Muscle of leg (tissue), 16 donors: Measurements from ENCODE around the gene PANK3. TPM values are rescaled to one million over a fixed set of nuclear protein-coding genes. Genes with fewer than 3 reads are reported as not detected.

Experiments used
- DNase-seq: peaks from one replicate; pipeline ENCODE4 v3.0.0; 2013
- H3K27ac ChIP-seq: one replicate; pipeline ENCODE4 v1.5.1; 2013; ENCODE audit warnings: mild to moderate bottlenecking, low read length, control low read depth
- H3K27me3 ChIP-seq: one replicate; pipeline ENCODE4 v1.6.1; 2013; ENCODE audit warnings: low read length; ENCODE audit not compliant: control insufficient read depth, insufficient read depth
- H3K36me3 ChIP-seq: one replicate; pipeline ENCODE4 v1.6.1; 2013; ENCODE audit warnings: low read length; ENCODE audit not compliant: control insufficient read depth, insufficient read depth
- H3K4me1 ChIP-seq: one replicate; pipeline ENCODE4 v1.6.1; 2013; ENCODE audit warnings: low read length; ENCODE audit not compliant: control insufficient read depth, insufficient read depth
- H3K4me3 ChIP-seq: one replicate; pipeline ENCODE4 v1.5.1; 2013; ENCODE audit warnings: low read length, control low read depth
- H3K9me3 ChIP-seq: replicated peaks from 2 replicates; pipeline ENCODE4 v1.6.1; 2013; ENCODE audit warnings: low read depth, low read length; ENCODE audit not compliant: control insufficient read depth
- WGBS: methylation state at CpG from one replicate; pipeline ENCODE4 v1.1.5; 2013; ENCODE audit warnings: missing lambda C conversion rate; ENCODE audit not compliant: insufficient coverage; 5-methylcytosine and 5-hydroxymethylcytosine counted together
- long read RNA-seq, 11 donors: transcript quantifications; one replicate each; lab custom pipeline, GENCODE V29; 2026
- polyA plus RNA-seq, 8 donors: library from polyadenylated mRNA; unstranded; fragments of 120-200 nt; gene quantifications; one replicate each; pipeline versions ENCODE4 v1.2.1 to v1.2.3, GENCODE V29; 2013; ENCODE audit warnings: inconsistent platforms in 1 of 8, low replicate concordance in 1 of 8; ENCODE audit not compliant: insufficient read length in 8 of 8, insufficient read depth in 1 of 8
- total RNA-seq: library from RNA; stranded (reverse); fragments of 120-200 nt; gene quantifications from one replicate; pipeline ENCODE4 v1.2.4, GENCODE V29; 2013

Gene PANK3
- total RNA-seq (42.5 TPM), polyA plus RNA-seq (10 to 100 TPM; 21.4 to 40.9 (median 35.9) TPM)
- long read RNA-seq, donor 1, full-length matches to known transcripts = 4 of 2,280 reads
- long read RNA-seq, donor 1, partial matches to known transcripts = 2,276 of 2,280 reads
- long read RNA-seq, donor 1, other reads (novel, unspliced or antisense) = 0 of 2,280 reads
- long read RNA-seq, donor 2, full-length matches to known transcripts = 1 of 1 reads
- long read RNA-seq, donor 2, partial matches to known transcripts = 0 of 1 reads
- long read RNA-seq, donor 2, other reads (novel, unspliced or antisense) = 0 of 1 reads
- long read RNA-seq, donor 3, full-length matches to known transcripts = 8 of 111 reads
- long read RNA-seq, donor 3, partial matches to known transcripts = 103 of 111 reads
- long read RNA-seq, donor 3, other reads (novel, unspliced or antisense) = 0 of 111 reads
- long read RNA-seq, donor 4, full-length matches to known transcripts = 3 of 3 reads
- long read RNA-seq, donor 4, partial matches to known transcripts = 0 of 3 reads
- long read RNA-seq, donor 4, other reads (novel, unspliced or antisense) = 0 of 3 reads
- long read RNA-seq, donor 5, full-length matches to known transcripts = 13 of 9,695 reads
- long read RNA-seq, donor 5, partial matches to known transcripts = 9,682 of 9,695 reads
- long read RNA-seq, donor 5, other reads (novel, unspliced or antisense) = 0 of 9,695 reads
- long read RNA-seq, donor 6, full-length matches to known transcripts = 6 of 6 reads
- long read RNA-seq, donor 6, partial matches to known transcripts = 0 of 6 reads
- long read RNA-seq, donor 6, other reads (novel, unspliced or antisense) = 0 of 6 reads
- long read RNA-seq, donor 7, full-length matches to known transcripts = 8 of 100 reads
- long read RNA-seq, donor 7, partial matches to known transcripts = 0 of 100 reads
- long read RNA-seq, donor 7, other reads (novel, unspliced or antisense) = 92 of 100 reads
- long read RNA-seq, donor 8, full-length matches to known transcripts = 3 of 3 reads
- long read RNA-seq, donor 8, partial matches to known transcripts = 0 of 3 reads
- long read RNA-seq, donor 8, other reads (novel, unspliced or antisense) = 0 of 3 reads
- long read RNA-seq, donor 9, full-length matches to known transcripts = 5 of 5 reads
- long read RNA-seq, donor 9, partial matches to known transcripts = 0 of 5 reads
- long read RNA-seq, donor 9, other reads (novel, unspliced or antisense) = 0 of 5 reads
- long read RNA-seq, donor 10, full-length matches to known transcripts = 6 of 114 reads
- long read RNA-seq, donor 10, partial matches to known transcripts = 62 of 114 reads
- long read RNA-seq, donor 10, other reads (novel, unspliced or antisense) = 46 of 114 reads
- long read RNA-seq, donor 11, full-length matches to known transcripts = 5 of 5 reads
- long read RNA-seq, donor 11, partial matches to known transcripts = 0 of 5 reads
- long read RNA-seq, donor 11, other reads (novel, unspliced or antisense) = 0 of 5 reads

DNA sequence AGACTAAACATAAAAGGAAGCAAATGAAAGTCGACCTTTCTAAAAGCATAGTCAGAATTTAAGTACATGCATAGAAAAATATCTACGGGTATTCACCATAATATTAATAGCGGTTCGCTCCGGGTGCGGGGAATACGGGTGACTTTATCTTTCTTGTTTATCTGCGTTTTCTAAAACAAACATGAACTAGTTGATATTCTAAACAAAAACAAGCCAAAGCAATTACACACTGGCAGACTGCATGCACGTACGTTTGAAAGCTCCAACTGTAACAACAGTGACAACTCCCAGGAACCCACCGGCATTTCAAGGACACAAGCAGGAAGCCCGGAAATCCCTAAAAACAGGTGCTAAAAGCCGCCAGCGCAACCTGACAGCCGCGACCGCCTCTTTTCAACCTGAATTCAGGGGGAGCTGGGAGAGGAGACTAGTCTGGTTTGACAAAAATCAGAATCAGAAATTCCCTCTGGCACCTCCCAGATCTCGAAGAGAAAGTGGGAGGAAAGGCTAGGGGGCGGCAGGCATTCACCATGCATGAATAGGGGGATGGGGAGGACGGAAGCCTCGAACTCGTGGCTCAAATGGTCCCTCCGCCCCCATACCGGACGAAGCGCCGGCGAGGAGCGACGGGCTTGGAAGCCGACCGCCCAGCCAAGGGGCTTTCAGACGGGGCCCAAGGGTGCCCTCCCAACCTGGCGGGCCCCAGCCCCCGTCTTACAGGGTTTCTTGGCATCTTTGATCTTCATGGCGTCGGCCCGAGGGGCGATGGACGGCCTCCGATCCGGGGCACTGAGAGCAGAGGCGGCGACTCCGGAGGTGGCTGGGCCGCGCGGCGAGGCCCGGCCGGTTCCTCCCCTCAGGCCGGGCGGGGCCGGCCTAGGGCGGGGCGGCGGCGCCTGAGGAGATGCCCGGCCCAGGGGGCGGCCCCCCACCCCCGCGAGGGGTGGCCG, at the start of gene PANK3:
Gene PANK3, minus strand, starts transcription at position 831 of the 950 bp plus-strand sequence. Its CDS starts 85 bp downstream, at position 746.
- peak within 1 kb of the TSS; percentile 99 for H3K4me3 ChIP-seq
- H3K27me3 ChIP-seq = no peaks in the 10 kb centered on the region
- H3K36me3 ChIP-seq = no peaks in the 10 kb centered on the region
- H3K27ac ChIP-seq = peak within 1 kb of the TSS; percentile 98
- H3K4me1 ChIP-seq = peaks cover 6% of the 10 kb centered on the region
- under 1% methylated on average over 40 of the region's 63 CpGs for WGBS
- DNase-seq = no peak
- H3K9me3 ChIP-seq = no peaks in the 10 kb centered on the region

DNA sequence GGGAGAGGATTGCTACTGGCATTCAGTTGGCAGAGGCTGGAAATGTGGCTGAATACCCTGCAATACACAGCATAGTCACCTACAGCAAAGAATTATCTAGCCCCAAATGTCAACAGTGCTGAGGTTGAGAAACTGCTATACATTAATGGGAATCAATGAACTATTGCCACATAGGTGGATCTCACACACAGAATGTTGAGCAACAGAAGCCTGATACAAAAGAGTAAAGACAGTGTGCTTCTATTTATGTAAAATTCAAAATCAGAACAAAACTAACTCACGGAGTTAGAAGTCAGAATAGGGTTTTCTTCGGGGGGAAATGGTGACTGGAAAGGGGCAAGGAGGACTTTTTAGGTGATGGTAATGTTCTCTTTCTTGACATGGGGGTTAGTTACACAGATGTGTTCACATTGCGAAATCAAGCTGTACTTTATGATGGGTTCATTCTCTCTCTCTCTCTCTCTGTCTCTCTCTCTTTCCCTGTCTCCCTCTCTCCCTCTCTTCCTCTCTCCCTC, 45.7 kb upstream of the PANK3 start:
- no peak for DNase-seq
- Histone ChIP-seq H3K36me3 (no peaks in the 10 kb centered on the region), H3K4me1 (no peaks in the 10 kb centered on the region), H3K4me3 (no peak overlapping the region), H3K27me3 (no peaks in the 10 kb centered on the region), H3K9me3 (no peaks in the 10 kb centered on the region), H3K27ac (no peak overlapping the region)
- WGBS = 83% methylated on average over 1 of the region's 3 CpGs

- no peaks in the 10 kb centered on the region for H3K9me3 ChIP-seq
- no peak overlapping the region for H3K27ac ChIP-seq
- no peak overlapping the region for H3K4me3 ChIP-seq
- H3K4me1 ChIP-seq = no peaks in the 10 kb centered on the region
- H3K27me3 ChIP-seq = no peaks in the 10 kb centered on the region
- no peaks in the 10 kb centered on the region for H3K36me3 ChIP-seq
- no CpG with 5 or more reads among the region's 1 CpG for WGBS
- no peak for DNase-seq
Measured at GRCh38 chr5:168620807-168621206, 41.6 kb upstream of the PANK3 start.

- H3K36me3 ChIP-seq = no peaks in the 10 kb centered on the region
- DNase-seq = no peak
- H3K27ac ChIP-seq = no peak overlapping the region
- no peak overlapping the region for H3K4me3 ChIP-seq
- no peaks in the 10 kb centered on the region for H3K4me1 ChIP-seq
- 89% methylated on average over 8 of the region's 10 CpGs for WGBS
- H3K27me3 ChIP-seq = no peaks in the 10 kb centered on the region
- no peaks in the 10 kb centered on the region for H3K9me3 ChIP-seq
Measured at GRCh38 chr5:168614661-168615060, 35.5 kb upstream of the PANK3 start.

- no peak for DNase-seq
- WGBS = 50% methylated on average over 1 of the region's 1 CpG
- H3K4me3 ChIP-seq = no peak overlapping the region
Measured at GRCh38 chr5:168613996-168614395, 34.8 kb upstream of the PANK3 start.

GRCh38 chr5:168613396-168613795, 34.2 kb upstream of the PANK3 start:
- Histone ChIP-seq H3K27ac (no peak overlapping the region), H3K27me3 (no peaks in the 10 kb centered on the region), H3K4me3 (no peak overlapping the region), H3K4me1 (no peaks in the 10 kb centered on the region), H3K36me3 (no peaks in the 10 kb centered on the region), H3K9me3 (no peaks in the 10 kb centered on the region)
- DNase-seq = no peak
- no CpG with 5 or more reads among the region's 2 CpGs for WGBS

More at GRCh38 chr5:168613996-168614395, 34.8 kb upstream of the PANK3 start:
- no peaks in the 10 kb centered on the region for H3K27me3 ChIP-seq
- no peaks in the 10 kb centered on the region for H3K4me1 ChIP-seq
- no peaks in the 10 kb centered on the region for H3K36me3 ChIP-seq
- H3K27ac ChIP-seq = no peak overlapping the region
- H3K9me3 ChIP-seq = no peaks in the 10 kb centered on the region

DNA sequence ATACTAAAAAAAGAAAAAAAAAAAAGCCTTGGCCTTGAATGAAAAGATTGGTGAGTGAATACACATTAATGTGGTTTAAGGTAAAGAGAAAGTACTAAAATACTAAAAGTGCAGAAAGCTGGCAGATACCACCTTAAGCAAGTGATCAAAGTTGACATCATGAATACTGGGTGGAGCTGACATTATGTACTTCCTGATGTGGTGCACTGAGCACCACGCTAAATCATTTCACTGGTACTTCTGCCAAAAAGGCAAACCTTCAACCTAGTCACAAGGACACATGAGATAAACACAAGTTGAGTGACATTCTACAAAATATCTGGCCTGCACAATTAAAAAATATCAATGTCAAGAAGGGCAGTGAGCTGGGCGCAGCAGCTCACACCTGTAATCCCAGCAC, 33.8 kb upstream of the PANK3 start:
- Histone ChIP-seq H3K27me3 (no peaks in the 10 kb centered on the region), H3K27ac (no peak overlapping the region), H3K4me1 (no peaks in the 10 kb centered on the region), H3K9me3 (no peaks in the 10 kb centered on the region), H3K36me3 (no peaks in the 10 kb centered on the region), H3K4me3 (no peak overlapping the region)
- DNase-seq = no peak
- WGBS = 57% methylated on average over 1 of the region's 2 CpGs

DNA sequence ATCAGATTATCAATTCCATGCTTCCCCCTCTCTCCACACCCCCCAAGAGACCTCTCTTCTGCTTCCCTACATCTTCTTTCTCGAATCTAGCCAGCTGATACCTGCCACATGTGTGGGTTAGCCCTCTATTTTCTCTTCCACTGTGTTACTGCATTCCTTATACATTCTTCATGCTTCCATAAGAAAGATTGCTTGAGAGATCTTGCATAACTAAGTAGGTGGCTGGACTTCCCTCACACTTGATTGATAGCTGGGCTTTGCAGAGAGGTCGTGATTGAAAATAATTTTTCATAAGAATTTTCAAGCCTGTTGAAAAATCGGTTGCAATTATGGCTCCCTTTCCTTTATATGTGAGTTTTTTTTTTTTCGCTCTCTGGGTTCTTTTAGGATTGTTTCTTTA, 33.0 kb upstream of the PANK3 start:
- Histone ChIP-seq H3K9me3 (no peaks in the 10 kb centered on the region), H3K4me3 (no peak overlapping the region), H3K27ac (no peak overlapping the region), H3K36me3 (no peaks in the 10 kb centered on the region), H3K27me3 (no peaks in the 10 kb centered on the region), H3K4me1 (no peaks in the 10 kb centered on the region)
- DNase-seq = no peak
- no CpG with 5 or more reads among the region's 4 CpGs for WGBS
